Panc1 (cell line): ENCODE data around the gene PCBP2.

Source experiments
- SIN3A ChIP-seq: IDR thresholded peaks from 2 replicates; pipeline ENCODE4 v1.6.1; 2012; ENCODE audit warnings: low read depth, mild to moderate bottlenecking, low read length, moderate library complexity, borderline replicate concordance; ENCODE audit not compliant: insufficient read depth
- TF ChIP-seq, protein P1 (sequence below): fragments of 450-650 bp; IDR thresholded peaks from 2 replicates; pipeline ENCODE4 v1.5.1; 2017; ENCODE audit warnings: mild to moderate bottlenecking

DNA sequence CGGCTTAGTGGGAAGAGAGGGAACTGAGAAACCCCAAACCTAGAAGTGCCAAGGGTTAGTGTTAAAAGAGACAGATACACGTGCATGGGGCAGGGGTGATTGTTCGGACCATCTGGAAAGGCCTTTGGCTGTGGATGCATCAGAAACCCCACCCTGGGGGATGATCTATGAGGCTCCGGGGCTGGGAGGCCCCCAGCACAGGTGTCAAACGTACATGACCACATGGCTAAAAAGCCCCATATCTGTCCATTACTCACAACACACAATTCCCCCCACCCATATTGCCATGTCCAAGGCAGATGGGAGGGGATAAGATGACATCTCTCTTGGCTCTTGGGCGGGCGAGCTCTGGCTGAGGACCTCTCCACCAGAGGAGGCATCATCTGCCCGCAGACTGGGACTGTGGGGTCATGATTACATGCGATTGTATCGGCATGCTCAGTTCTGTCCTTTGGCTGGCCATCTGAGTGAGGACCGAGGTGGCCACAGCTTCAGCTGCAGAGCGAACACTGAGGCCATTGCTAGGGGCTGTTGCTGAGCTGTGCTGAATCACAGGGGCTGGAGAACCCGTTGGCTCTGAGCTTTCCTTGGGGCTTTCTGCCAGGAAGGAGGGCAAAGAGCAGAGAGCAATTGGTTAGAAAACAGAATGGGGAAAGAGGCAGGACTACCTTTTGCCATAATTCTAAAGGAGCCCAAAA lies 65.0 kb downstream of the PCBP2 start:
- TF ChIP-seq, protein P1, sequence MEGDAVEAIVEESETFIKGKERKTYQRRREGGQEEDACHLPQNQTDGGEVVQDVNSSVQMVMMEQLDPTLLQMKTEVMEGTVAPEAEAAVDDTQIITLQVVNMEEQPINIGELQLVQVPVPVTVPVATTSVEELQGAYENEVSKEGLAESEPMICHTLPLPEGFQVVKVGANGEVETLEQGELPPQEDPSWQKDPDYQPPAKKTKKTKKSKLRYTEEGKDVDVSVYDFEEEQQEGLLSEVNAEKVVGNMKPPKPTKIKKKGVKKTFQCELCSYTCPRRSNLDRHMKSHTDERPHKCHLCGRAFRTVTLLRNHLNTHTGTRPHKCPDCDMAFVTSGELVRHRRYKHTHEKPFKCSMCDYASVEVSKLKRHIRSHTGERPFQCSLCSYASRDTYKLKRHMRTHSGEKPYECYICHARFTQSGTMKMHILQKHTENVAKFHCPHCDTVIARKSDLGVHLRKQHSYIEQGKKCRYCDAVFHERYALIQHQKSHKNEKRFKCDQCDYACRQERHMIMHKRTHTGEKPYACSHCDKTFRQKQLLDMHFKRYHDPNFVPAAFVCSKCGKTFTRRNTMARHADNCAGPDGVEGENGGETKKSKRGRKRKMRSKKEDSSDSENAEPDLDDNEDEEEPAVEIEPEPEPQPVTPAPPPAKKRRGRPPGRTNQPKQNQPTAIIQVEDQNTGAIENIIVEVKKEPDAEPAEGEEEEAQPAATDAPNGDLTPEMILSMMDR: no peak
- no peak for TF ChIP-seq SIN3A
